Measurements from ENCODE around the gene PARP1. TPM values are rescaled to one million over a fixed set of nuclear protein-coding genes. Genes with fewer than 3 reads are reported as not detected.

The PARP1 gene
- total RNA-seq, 1 experiment from 2014 or later: 263 TPM

DNA sequence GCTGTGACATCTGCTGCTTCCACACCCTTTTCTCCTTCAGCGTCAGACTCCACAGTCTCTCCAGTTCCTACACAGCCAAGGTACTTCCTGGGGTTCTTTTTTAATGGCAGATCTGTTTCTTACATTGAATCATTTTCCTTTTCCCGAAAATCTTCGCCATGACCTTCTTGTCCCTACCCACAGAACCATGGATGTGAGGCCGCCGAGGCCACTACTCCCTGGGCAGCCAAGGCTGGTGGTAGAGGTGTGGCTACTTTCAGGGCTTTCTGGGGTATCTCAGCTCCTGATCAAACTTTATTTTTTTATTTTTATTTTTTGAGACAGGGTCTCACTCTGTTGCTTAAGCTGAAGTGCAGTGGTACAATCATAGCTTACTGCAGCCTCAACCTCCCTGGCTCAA is 89.4 kb downstream of the PARP1 start:
- H3K36me3 ChIP-seq (ENCODE audit: insufficient read depth, low read length, poor library complexity, severe bottlenecking): no peaks in the 10 kb centered on the region
- H3K27me3 ChIP-seq (replicated peaks; ENCODE audit: insufficient read depth, low read depth, low read length, poor library complexity): no peaks in the 10 kb centered on the region
- no peak for DNase-seq (ENCODE audit: low spot score)
- H3K9me3 ChIP-seq (ENCODE audit: low read depth, low read length, poor library complexity, severe bottlenecking): peaks cover 3% of the 10 kb centered on the region
- POLR2A ChIA-PET (ENCODE audit: low non-redundant PET): no interaction called here
- no peaks in the 10 kb centered on the region for H3K4me1 ChIP-seq (ENCODE audit: insufficient read depth, low read length, poor library complexity, severe bottlenecking)
- no TSS peak for BruUV-seq (replicated peaks)
- CTCF ChIA-PET: no interaction called here
- H3K4me3 ChIP-seq (ENCODE audit: low read depth, low read length, poor library complexity, severe bottlenecking): no peak overlapping the region
- intact Hi-C loops (cut with micrococcal nuclease; ENCODE audit: unreplicated experiment): no loop called here
- TF ChIP-seq, protein P1, sequence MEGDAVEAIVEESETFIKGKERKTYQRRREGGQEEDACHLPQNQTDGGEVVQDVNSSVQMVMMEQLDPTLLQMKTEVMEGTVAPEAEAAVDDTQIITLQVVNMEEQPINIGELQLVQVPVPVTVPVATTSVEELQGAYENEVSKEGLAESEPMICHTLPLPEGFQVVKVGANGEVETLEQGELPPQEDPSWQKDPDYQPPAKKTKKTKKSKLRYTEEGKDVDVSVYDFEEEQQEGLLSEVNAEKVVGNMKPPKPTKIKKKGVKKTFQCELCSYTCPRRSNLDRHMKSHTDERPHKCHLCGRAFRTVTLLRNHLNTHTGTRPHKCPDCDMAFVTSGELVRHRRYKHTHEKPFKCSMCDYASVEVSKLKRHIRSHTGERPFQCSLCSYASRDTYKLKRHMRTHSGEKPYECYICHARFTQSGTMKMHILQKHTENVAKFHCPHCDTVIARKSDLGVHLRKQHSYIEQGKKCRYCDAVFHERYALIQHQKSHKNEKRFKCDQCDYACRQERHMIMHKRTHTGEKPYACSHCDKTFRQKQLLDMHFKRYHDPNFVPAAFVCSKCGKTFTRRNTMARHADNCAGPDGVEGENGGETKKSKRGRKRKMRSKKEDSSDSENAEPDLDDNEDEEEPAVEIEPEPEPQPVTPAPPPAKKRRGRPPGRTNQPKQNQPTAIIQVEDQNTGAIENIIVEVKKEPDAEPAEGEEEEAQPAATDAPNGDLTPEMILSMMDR (conservative IDR thresholded peaks at IDR 0.05; ENCODE audit: low read depth, low read length): no peak
- TF ChIP-seq EZH2 (IDR thresholded peaks at IDR 0.05; ENCODE audit: borderline replicate concordance, low read depth, low read length, poor library complexity, severe bottlenecking): no peak
- no peak overlapping the region for H3K27ac ChIP-seq (ENCODE audit: low read depth, low read length, poor library complexity, severe bottlenecking)

DNA sequence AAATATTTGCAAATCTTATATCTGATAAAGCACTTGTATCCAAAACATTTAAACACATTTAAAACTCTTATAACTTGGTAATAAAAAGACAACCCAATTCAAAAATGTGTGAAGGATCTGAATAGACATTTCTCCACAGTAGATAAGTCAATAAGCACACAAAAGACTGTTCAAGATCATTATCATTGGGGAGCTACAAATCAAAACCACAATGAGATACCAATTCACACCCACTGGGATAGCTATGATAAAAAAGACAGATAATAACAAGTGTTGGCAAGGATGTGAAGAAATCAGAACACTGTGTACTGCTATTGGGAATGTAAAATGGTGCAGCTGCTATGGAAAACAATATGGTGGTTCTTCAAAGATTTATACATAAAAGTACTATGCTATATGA is 93.8 kb downstream of the PARP1 start:
- H3K4me3 ChIP-seq (ENCODE audit: low read depth, low read length, poor library complexity, severe bottlenecking): no peak overlapping the region
- H3K4me1 ChIP-seq (ENCODE audit: insufficient read depth, low read length, poor library complexity, severe bottlenecking): peaks cover 6% of the 10 kb centered on the region
- no peak overlapping the region for H3K27ac ChIP-seq (ENCODE audit: low read depth, low read length, poor library complexity, severe bottlenecking)
- ChIA-PET POLR2A (ENCODE audit: low non-redundant PET) (interaction anchor here (0.6 kb wide), 1 partner anchor 173 kb away, joined by 3 read pairs; no protein-coding TSS in a partner anchor), CTCF (no interaction called here)
- TF ChIP-seq, protein P1 (conservative IDR thresholded peaks at IDR 0.05; ENCODE audit: low read depth, low read length): no peak
- TF ChIP-seq EZH2 (IDR thresholded peaks at IDR 0.05; ENCODE audit: borderline replicate concordance, low read depth, low read length, poor library complexity, severe bottlenecking): no peak
- BruUV-seq (replicated peaks): no TSS peak
- no peak for DNase-seq (ENCODE audit: low spot score)
- no peaks in the 10 kb centered on the region for H3K9me3 ChIP-seq (ENCODE audit: low read depth, low read length, poor library complexity, severe bottlenecking)
- no peaks in the 10 kb centered on the region for H3K36me3 ChIP-seq (ENCODE audit: insufficient read depth, low read length, poor library complexity, severe bottlenecking)
- intact Hi-C loops (cut with micrococcal nuclease; ENCODE audit: unreplicated experiment): no loop called here
- no peaks in the 10 kb centered on the region for H3K27me3 ChIP-seq (replicated peaks; ENCODE audit: insufficient read depth, low read depth, low read length, poor library complexity)

DNA sequence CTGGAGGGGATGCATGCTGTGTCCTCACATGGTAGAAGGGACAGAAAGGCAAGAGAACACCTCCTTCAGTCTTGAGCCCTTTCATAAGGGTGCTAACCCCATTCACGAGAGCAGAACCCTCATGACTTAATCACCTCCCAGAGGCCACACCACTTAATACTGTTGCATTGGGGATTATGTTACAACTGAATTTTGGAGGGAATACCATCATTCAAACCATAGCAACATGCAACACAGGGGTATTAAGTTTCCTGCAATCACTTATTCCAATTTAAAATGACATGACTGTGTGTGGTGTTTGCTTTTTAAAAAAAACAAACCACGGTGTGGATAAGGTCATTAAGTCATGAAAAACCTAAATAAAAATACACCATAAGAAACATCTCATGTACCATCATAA is 95.8 kb downstream of the PARP1 start:
- POLR2A ChIA-PET (ENCODE audit: low non-redundant PET): no interaction called here
- intact Hi-C loops (cut with micrococcal nuclease; ENCODE audit: unreplicated experiment): no loop called here

More for the DNA sequence above, 95.8 kb downstream of the PARP1 start:
- Histone ChIP-seq H3K36me3 (ENCODE audit: insufficient read depth, low read length, poor library complexity, severe bottlenecking) (no peaks in the 10 kb centered on the region), H3K4me3 (ENCODE audit: low read depth, low read length, poor library complexity, severe bottlenecking) (no peak overlapping the region), H3K9me3 (ENCODE audit: low read depth, low read length, poor library complexity, severe bottlenecking) (no peaks in the 10 kb centered on the region), H3K27ac (ENCODE audit: low read depth, low read length, poor library complexity, severe bottlenecking) (no peak overlapping the region), H3K4me1 (ENCODE audit: insufficient read depth, low read length, poor library complexity, severe bottlenecking) (peaks cover 6% of the 10 kb centered on the region), H3K27me3 (replicated peaks; ENCODE audit: insufficient read depth, low read depth, low read length, poor library complexity) (no peaks in the 10 kb centered on the region)
- CTCF ChIA-PET: no interaction called here
- no TSS peak for BruUV-seq (replicated peaks)
- no peak for DNase-seq (ENCODE audit: low spot score)
- TF ChIP-seq EZH2 (IDR thresholded peaks at IDR 0.05; ENCODE audit: borderline replicate concordance, low read depth, low read length, poor library complexity, severe bottlenecking): no peak
- TF ChIP-seq, protein P1 (conservative IDR thresholded peaks at IDR 0.05; ENCODE audit: low read depth, low read length): no peak

Measured in A673 (cell line).